Pericardium fibroblast (primary cell): ENCODE results near the gene SIRPB1. TPM values are rescaled to one million over a fixed set of nuclear protein-coding genes. Genes with fewer than 3 reads are reported as not detected.

ENCODE experiments used
- total RNA-seq: library from RNA; depleted of rRNA; stranded (reverse); fragments of >200 nt; gene quantifications from 2 replicates; pipeline ENCODE4 v1.2.3, GENCODE V29; 2015

Gene SIRPB1
- 0.77 and 1.9 TPM in 2 replicates for total RNA-seq

GRCh38 chr20:1619861-1620444 lies at the start of gene SIRPB1:
TSS of gene SIRPB1 (minus strand) at chr20:1620009. CDS start at chr20:1619944, 65 bp downstream.

GRCh38 chr20:1657556-1658334 lies 37.9 kb upstream of the SIRPB1 start, which contains the start of gene SIRPG:
TSS of gene SIRPG (minus strand) at chr20:1657779. CDS start at chr20:1657714, 65 bp downstream.

Other genes starting within 250 kb of the SIRPB1 start
- gene FKBP1A, start 227.0 kb downstream of the SIRPB1 start, total RNA-seq, result 94.6 and 124 TPM in 2 replicates
- gene NSFL1C, start 153.2 kb downstream of the SIRPB1 start, total RNA-seq, result 25.4 and 27.8 TPM in 2 replicates
- not detected in 2 replicates for gene SIRPB2, start 128.6 kb downstream of the SIRPB1 start, total RNA-seq
- not detected in 2 replicates for gene SIRPD, start 62.3 kb downstream of the SIRPB1 start, total RNA-seq
- not detected in 2 replicates for gene SIRPG, start 37.8 kb upstream of the SIRPB1 start, total RNA-seq